ENCODE results near the gene TCHH.
"Not testable (repeated sequence)": the region's sequence is repeated elsewhere in the genome, so short reads cannot be mapped to it uniquely, and the experiment has no call there.

The TCHH gene

GRCh38 chr1:152112101-152112884, 3.0 kb downstream of the TCHH start:
- no peak for DNase-seq (ENCODE audit: low spot score)

GRCh38 chr1:152111515-152111968, 3.7 kb downstream of the TCHH start:
- DNase-seq (ENCODE audit: low spot score): no peak

GRCh38 chr1:152110860-152111514, 4.3 kb downstream of the TCHH start:
- no peak for DNase-seq (ENCODE audit: low spot score)

- no peak for DNase-seq (ENCODE audit: low spot score)
Observed at GRCh38 chr1:152110365-152110859, 4.8 kb downstream of the TCHH start.

- DNase-seq (ENCODE audit: low spot score): no peak
Observed at GRCh38 chr1:152109998-152110294, 5.3 kb downstream of the TCHH start.

GRCh38 chr1:152109231-152109997, 5.8 kb downstream of the TCHH start:
- DNase-seq (ENCODE audit: low spot score): no peak

GRCh38 chr1:152108882-152109222, 6.4 kb downstream of the TCHH start:
- no peak for DNase-seq (ENCODE audit: low spot score)

- DNase-seq (ENCODE audit: low spot score): no peak
Observed at GRCh38 chr1:152107984-152108881, 7.0 kb downstream of the TCHH start.

GRCh38 chr1:152107031-152107983, 7.9 kb downstream of the TCHH start:
- DNase-seq (ENCODE audit: low spot score): no peak

- DNase-seq (ENCODE audit: low spot score): no peak
Observed at GRCh38 chr1:152104854-152105253, 10.4 kb downstream of the TCHH start.

GRCh38 chr1:152096931-152097330, 18.3 kb downstream of the TCHH start:
- no peak for DNase-seq (ENCODE audit: low spot score)

GRCh38 chr1:152089014-152089674, 26.1 kb downstream of the TCHH start, which contains the start of gene TCHHL1:
Gene TCHHL1 (minus strand): TSS chr1:152089064. CDS start chr1:152088143, 921 bp downstream.
- DNase-seq (ENCODE audit: low spot score): no peak

- no peak for DNase-seq (ENCODE audit: low spot score)
Observed at GRCh38 chr1:152086760-152087159, 28.5 kb downstream of the TCHH start.

- no peak for DNase-seq (ENCODE audit: low spot score)
Observed at GRCh38 chr1:152084853-152085252, 30.4 kb downstream of the TCHH start.

GRCh38 chr1:152081026-152081425, 34.2 kb downstream of the TCHH start:
- not testable (repeated sequence) for DNase-seq (ENCODE audit: low spot score)

- not testable (repeated sequence) for DNase-seq (ENCODE audit: low spot score)
Observed at GRCh38 chr1:152080494-152080893, 34.8 kb downstream of the TCHH start.

GRCh38 chr1:152078831-152079441, 36.3 kb downstream of the TCHH start:
- DNase-seq (ENCODE audit: low spot score): no peak

GRCh38 chr1:152072311-152072710, 42.9 kb downstream of the TCHH start:
- no peak for DNase-seq (ENCODE audit: low spot score)

- no peak for DNase-seq (ENCODE audit: low spot score)
Observed at GRCh38 chr1:152071123-152071522, 44.1 kb downstream of the TCHH start.

GRCh38 chr1:152067929-152068328, 47.3 kb downstream of the TCHH start:
- no peak for DNase-seq (ENCODE audit: low spot score)

All from globus pallidus (tissue), 1 donor.